Lower leg skin (tissue), 4 donors: Measurements from ENCODE around the gene ECE1. TPM values are rescaled to one million over a fixed set of nuclear protein-coding genes. Genes with fewer than 3 reads are reported as not detected.
"Not testable (repeated sequence)": the region's sequence is repeated elsewhere in the genome, so short reads cannot be mapped to it uniquely, and the experiment has no call there.

Experiments
- DNase-seq, 2 donors: peaks; one replicate each; pipeline ENCODE4 v3.0.0-alpha.2; 2019; ENCODE audit warnings: low spot score in 2 of 2
- H3K4me3 ChIP-seq: fragments of 200-600 bp; sonication (generic); 2 replicates; pipeline ENCODE4 v1.5.1; 2017; ENCODE audit warnings: mild to moderate bottlenecking, low read depth; ENCODE audit not compliant: poor library complexity, severe bottlenecking
- CTCF ChIP-seq, 3 donors: fragments of 450-650 bp; IDR thresholded peaks; one replicate each; pipeline ENCODE4 v1.5.1; 2016; ENCODE audit warnings: antibody characterized with exemption in 3 of 3, mild to moderate bottlenecking in 3 of 3, moderate library complexity in 2 of 3
- POLR2A ChIP-seq, 2 donors: fragments of 450-650 bp; IDR thresholded peaks; one replicate each; pipeline ENCODE4 v1.6.1; 2016 to 2017; ENCODE audit warnings: antibody characterized with exemption in 2 of 2, mild to moderate bottlenecking in 1 of 2, moderate library complexity in 1 of 2
- WGBS, 2 donors: methylation state at CpG; one replicate each; pipeline ENCODE4 v1.1.5; 2018; 5-methylcytosine and 5-hydroxymethylcytosine counted together
- intact Hi-C: fragments of 100-400 bp; cut with DNase I; formaldehyde crosslinking; loops from one replicate; pipeline ENCODE4 v1.15.0; 2023; ENCODE audit warnings: low total_unique reads
- total RNA-seq, 4 donors: library from RNA; depleted of rRNA; stranded (reverse); fragments of >200 nt; gene quantifications; one replicate each; pipeline ENCODE4 v1.1.0, GENCODE V29; 2016

Gene ECE1
- total RNA-seq, 4 donors from 2014 or later: 37.1 to 68.9 (median 48.3) TPM

- intact Hi-C loops: no loop called here
- no peak for TF ChIP-seq POLR2A (IDR thresholded peaks at IDR 0.05)
- no peak for TF ChIP-seq CTCF (IDR thresholded peaks at IDR 0.05)
- peak in 1 of 2 donors; percentile 66 for DNase-seq
- peak overlapping the region; percentile 78 for H3K4me3 ChIP-seq
- 0% methylated on average over 6 of the region's 6 CpGs for WGBS, 2 donors
Measured at GRCh38 chr1:21175324-21175669, 115.0 kb downstream of the ECE1 start.

GRCh38 chr1:21174654-21175323, 115.5 kb downstream of the ECE1 start:
- 7 to 13% methylated on average over 12 of the region's 12 CpGs for WGBS, 2 donors
- DNase-seq: peak in 1 of 2 donors; percentile 53
- no peak overlapping the region for H3K4me3 ChIP-seq
- intact Hi-C loops: no loop called here
- no peak for TF ChIP-seq POLR2A (IDR thresholded peaks at IDR 0.05)
- TF ChIP-seq CTCF (IDR thresholded peaks at IDR 0.05): no peak

GRCh38 chr1:21174230-21174629, 116.0 kb downstream of the ECE1 start:
- no peak overlapping the region for H3K4me3 ChIP-seq
- intact Hi-C loops: no loop called here
- TF ChIP-seq CTCF (IDR thresholded peaks at IDR 0.05) (no peak), POLR2A (IDR thresholded peaks at IDR 0.05) (no peak)
- DNase-seq: no peak
- 31 to 39% methylated on average over 2 of the region's 2 CpGs for WGBS, 2 donors

- H3K4me3 ChIP-seq, intact Hi-C loops: not testable (repeated sequence)
- 82 to 93% methylated on average over 10 to 12 of the region's 12 CpGs for WGBS, 2 donors
- DNase-seq: peak in 1 of 2 donors; percentile 53
Measured at GRCh38 chr1:21173096-21173495, 117.2 kb downstream of the ECE1 start.

- intact Hi-C loops, H3K4me3 ChIP-seq: not testable (repeated sequence)
- DNase-seq: peak in 1 of 2 donors; percentile 46
- 28 to 37% methylated on average over 4 of the region's 4 CpGs for WGBS, 2 donors
Measured at GRCh38 chr1:21170837-21171236, 119.4 kb downstream of the ECE1 start.

GRCh38 chr1:21168444-21168843, 121.8 kb downstream of the ECE1 start:
- DNase-seq: no peak
- intact Hi-C loops: no loop called here
- 97 to 100% methylated on average over 2 of the region's 2 CpGs for WGBS, 2 donors

More at GRCh38 chr1:21168444-21168843, 121.8 kb downstream of the ECE1 start:
- TF ChIP-seq POLR2A (IDR thresholded peaks at IDR 0.05) (no peak), CTCF (IDR thresholded peaks at IDR 0.05) (no peak)
- no peak overlapping the region for H3K4me3 ChIP-seq

Other genes with a start within 250 kb of the ECE1 start
- 10 to 100 TPM; 24.4 to 57.0 (median 27.9) TPM for gene EIF4G3, start 113.6 kb downstream of the ECE1 start, total RNA-seq
- gene NBPF3, start 149.7 kb upstream of the ECE1 start, total RNA-seq: 10 to 100 TPM in 1 of 4 donors, 1 to 10 TPM in 3; 2.6 to 19.7 (median 7.1) TPM
- 1 to 10 TPM; 1.3 to 7.7 (median 2.2) TPM for gene ALPL, start 219.0 kb upstream of the ECE1 start, total RNA-seq